Adrenal gland (tissue), 5 donors: Measurements from ENCODE around the gene DPP10.

ENCODE experiments used
- POLR2A ChIP-seq, 2 donors: fragments of 450-650 bp; IDR thresholded peaks; one replicate each; pipeline ENCODE4 v1.6.1; 2017; ENCODE audit warnings: antibody characterized with exemption in 2 of 2, mild to moderate bottlenecking in 2 of 2, moderate library complexity in 1 of 2
- TF ChIP-seq, protein P1 (sequence below), 6 experiments: fragments of 450-650 bp in 4 of 6; fragments of 200-600 bp in 2 of 6; sonication (generic) in 1 of 6; IDR thresholded peaks; 1 replicate in 5 of 6; 2 replicates in 1 of 6; pipeline versions ENCODE4 v1.5.1 to v1.8.0; 2016 to 2021; ENCODE audit warnings: antibody characterized with exemption in 6 of 6, mild to moderate bottlenecking in 2 of 6, moderate library complexity in 1 of 6
- donor health status: DM: no; HTN: no; CAD: no.

DNA sequence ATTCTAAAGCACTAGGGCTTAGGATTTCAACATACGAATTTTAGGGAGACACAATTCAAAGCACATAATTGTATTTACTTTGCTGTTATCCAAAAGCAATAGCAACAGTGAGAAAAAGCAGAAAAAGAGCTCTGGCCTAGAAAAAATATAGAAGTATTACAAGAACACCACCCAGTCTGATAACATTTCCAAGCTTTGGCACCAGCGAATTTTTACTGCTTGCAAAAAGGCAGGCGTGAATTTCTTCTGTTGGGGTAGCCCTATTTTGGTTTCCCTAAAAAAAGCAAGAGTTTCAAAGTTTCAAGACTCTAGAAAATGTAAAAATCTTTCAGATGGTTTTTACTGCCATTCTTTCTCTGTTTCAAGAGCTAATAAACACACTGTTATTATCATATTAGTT lies 292.7 kb downstream of the DPP10 start:
- TF ChIP-seq POLR2A (IDR thresholded peaks at IDR 0.05): no peak
- TF ChIP-seq, protein P1, sequence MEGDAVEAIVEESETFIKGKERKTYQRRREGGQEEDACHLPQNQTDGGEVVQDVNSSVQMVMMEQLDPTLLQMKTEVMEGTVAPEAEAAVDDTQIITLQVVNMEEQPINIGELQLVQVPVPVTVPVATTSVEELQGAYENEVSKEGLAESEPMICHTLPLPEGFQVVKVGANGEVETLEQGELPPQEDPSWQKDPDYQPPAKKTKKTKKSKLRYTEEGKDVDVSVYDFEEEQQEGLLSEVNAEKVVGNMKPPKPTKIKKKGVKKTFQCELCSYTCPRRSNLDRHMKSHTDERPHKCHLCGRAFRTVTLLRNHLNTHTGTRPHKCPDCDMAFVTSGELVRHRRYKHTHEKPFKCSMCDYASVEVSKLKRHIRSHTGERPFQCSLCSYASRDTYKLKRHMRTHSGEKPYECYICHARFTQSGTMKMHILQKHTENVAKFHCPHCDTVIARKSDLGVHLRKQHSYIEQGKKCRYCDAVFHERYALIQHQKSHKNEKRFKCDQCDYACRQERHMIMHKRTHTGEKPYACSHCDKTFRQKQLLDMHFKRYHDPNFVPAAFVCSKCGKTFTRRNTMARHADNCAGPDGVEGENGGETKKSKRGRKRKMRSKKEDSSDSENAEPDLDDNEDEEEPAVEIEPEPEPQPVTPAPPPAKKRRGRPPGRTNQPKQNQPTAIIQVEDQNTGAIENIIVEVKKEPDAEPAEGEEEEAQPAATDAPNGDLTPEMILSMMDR (IDR thresholded peaks at IDR 0.05): no peak
